Esophagus muscularis mucosa (tissue), 3 donors: Measurements from ENCODE around the gene CHAC1.

ENCODE experiments used
- CTCF ChIP-seq, 3 experiments: fragments of 200-600 bp in 2 of 3; fragments of 450-650 bp in 1 of 3; sonication (generic) in 2 of 3; IDR thresholded peaks; one replicate each; pipeline ENCODE4 v1.5.1; 2017 to 2019; ENCODE audit warnings: antibody characterized with exemption in 3 of 3, mild to moderate bottlenecking in 2 of 3, moderate library complexity in 1 of 3
- POLR2A ChIP-seq: fragments of 450-650 bp; IDR thresholded peaks from one replicate; pipeline ENCODE4 v1.6.1; 2017; ENCODE audit warnings: antibody characterized with exemption, moderate library complexity, mild to moderate bottlenecking, low read depth

GRCh38 chr15:40992825-40993224 is 39.6 kb downstream of the CHAC1 start:
- TF ChIP-seq CTCF (IDR thresholded peaks at IDR 0.05) (no peak), POLR2A (no peak)
